DMS79 (cell line): Measurements from ENCODE around the gene DRGX.

Source experiments
- DNase-seq: peaks from one replicate; lab custom pipeline; 2025; lab: John Stamatoyannopoulos, UW

Gene DRGX

GRCh38 chr10:49318755-49319154 lies 77.1 kb downstream of the DRGX start:
- DNase-seq, result no peak

DNA sequence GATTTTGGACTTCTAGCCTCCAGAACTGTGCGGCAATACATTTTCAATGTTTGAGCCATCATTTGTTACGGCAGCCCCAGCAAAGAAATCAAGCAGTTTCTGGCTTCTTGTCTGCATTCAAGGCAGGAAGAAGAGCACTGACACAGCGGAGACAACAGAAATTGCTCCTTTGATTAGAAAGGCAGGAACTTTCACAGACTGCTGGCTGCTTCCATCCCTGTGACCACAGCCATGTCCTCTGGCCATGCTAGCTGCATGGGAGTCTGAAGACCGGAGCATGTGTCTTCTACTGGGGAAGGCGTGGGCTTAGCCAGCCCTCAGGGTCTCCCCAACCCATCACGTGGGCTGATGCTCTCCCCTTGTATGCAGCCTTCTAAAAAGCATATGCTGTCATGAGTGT lies 77.9 kb downstream of the DRGX start:
- DNase-seq, result no peak

DNA sequence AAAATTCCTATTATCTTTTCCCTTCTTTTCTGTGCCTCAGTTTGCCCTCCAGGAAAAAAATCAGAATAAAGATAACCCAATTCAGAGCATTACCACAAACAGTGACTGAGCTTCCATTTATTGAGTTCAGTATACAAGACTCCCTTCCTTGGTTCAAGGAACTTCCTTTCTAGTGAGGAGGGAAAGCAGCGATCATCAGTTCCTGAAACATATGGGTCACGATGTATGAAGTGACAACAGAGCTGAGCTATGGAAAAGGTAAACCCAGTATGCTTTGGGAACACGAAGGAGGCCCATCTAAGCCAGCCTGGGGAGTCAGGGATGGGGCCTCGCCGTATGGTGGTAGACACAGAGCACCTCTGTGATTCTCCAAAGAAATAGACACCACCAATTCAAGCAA lies 81.1 kb downstream of the DRGX start:
- DNase-seq, result no peak
